Panc1 (cell line): Measurements from ENCODE around the gene PLBD2.

Experiments
- REST ChIP-seq, 2 experiments: IDR thresholded peaks; 2 replicates each; pipeline ENCODE4 v1.6.1; 2011 to 2012; ENCODE audit warnings: low read depth in 2 of 2, control low read depth in 1 of 2, low read length in 1 of 2, mild to moderate bottlenecking in 1 of 2, moderate library complexity in 1 of 2; ENCODE audit not compliant: insufficient read depth in 1 of 2
- TF ChIP-seq, protein P1 (sequence below): fragments of 450-650 bp; IDR thresholded peaks from 2 replicates; pipeline ENCODE4 v1.5.1; 2017; ENCODE audit warnings: mild to moderate bottlenecking

- TF ChIP-seq, protein P1, sequence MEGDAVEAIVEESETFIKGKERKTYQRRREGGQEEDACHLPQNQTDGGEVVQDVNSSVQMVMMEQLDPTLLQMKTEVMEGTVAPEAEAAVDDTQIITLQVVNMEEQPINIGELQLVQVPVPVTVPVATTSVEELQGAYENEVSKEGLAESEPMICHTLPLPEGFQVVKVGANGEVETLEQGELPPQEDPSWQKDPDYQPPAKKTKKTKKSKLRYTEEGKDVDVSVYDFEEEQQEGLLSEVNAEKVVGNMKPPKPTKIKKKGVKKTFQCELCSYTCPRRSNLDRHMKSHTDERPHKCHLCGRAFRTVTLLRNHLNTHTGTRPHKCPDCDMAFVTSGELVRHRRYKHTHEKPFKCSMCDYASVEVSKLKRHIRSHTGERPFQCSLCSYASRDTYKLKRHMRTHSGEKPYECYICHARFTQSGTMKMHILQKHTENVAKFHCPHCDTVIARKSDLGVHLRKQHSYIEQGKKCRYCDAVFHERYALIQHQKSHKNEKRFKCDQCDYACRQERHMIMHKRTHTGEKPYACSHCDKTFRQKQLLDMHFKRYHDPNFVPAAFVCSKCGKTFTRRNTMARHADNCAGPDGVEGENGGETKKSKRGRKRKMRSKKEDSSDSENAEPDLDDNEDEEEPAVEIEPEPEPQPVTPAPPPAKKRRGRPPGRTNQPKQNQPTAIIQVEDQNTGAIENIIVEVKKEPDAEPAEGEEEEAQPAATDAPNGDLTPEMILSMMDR = no peak
- no peak for TF ChIP-seq REST (IDR thresholded peaks at IDR 0.05; ENCODE audit: insufficient read depth in 1 of 2, low read depth in 2 of 2, low read length in 1 of 2)
These were observed 57.8 kb downstream of the PLBD2 start for GRCh38 chr12:113416091-113416754.
